ENCODE results near the gene XYLT1. TPM values are rescaled to one million over a fixed set of nuclear protein-coding genes. Genes with fewer than 3 reads are reported as not detected.

The XYLT1 gene
- total RNA-seq, 2 donors from 2014 or later, result 26.4 to 41.9 TPM

- Mint-ChIP-seq H3K9me3 (no peaks in the 10 kb centered on the region), H3K27me3 (no peaks in the 10 kb centered on the region), H3K27ac (peak overlapping the region in 1 of 2 donors; percentile 38), H3K36me3 (peaks cover 25% of the 10 kb centered on the region), H3K4me3 (no peak overlapping the region), H3K4me1 (ENCODE audit: low read depth in 2 of 2) (peaks cover 18 to 25% of the 10 kb centered on the region in 2 donors)
- DNase-seq (ENCODE audit: low spot score) (no peak), ATAC-seq (peak; percentile 40 to 75)
Measured at GRCh38 chr16:17134586-17134985, 336.2 kb downstream of the XYLT1 start.

GRCh38 chr16:17133851-17134250 lies 336.9 kb downstream of the XYLT1 start:
- ATAC-seq (no peak), DNase-seq (ENCODE audit: low spot score) (no peak)
- no peaks in the 10 kb centered on the region for H3K9me3 Mint-ChIP-seq
- no peaks in the 10 kb centered on the region for H3K27me3 Mint-ChIP-seq
- peaks cover 18 to 25% of the 10 kb centered on the region in 2 donors for H3K4me1 Mint-ChIP-seq (ENCODE audit: low read depth in 2 of 2)
- peak overlapping the region in 1 of 2 donors; percentile 38 for H3K27ac Mint-ChIP-seq
- H3K36me3 Mint-ChIP-seq, result peaks cover 25% of the 10 kb centered on the region
- H3K4me3 Mint-ChIP-seq, result no peak overlapping the region

- H3K9me3 Mint-ChIP-seq, result no peaks in the 10 kb centered on the region
- no peak overlapping the region for H3K4me3 Mint-ChIP-seq
- ATAC-seq (no peak), DNase-seq (ENCODE audit: low spot score) (no peak)
- H3K27ac Mint-ChIP-seq, result no peak overlapping the region
- peaks cover 27% of the 10 kb centered on the region for H3K36me3 Mint-ChIP-seq
- no peaks in the 10 kb centered on the region for H3K27me3 Mint-ChIP-seq
- peaks cover 18 to 21% of the 10 kb centered on the region in 2 donors for H3K4me1 Mint-ChIP-seq (ENCODE audit: low read depth in 2 of 2)
Measured at GRCh38 chr16:17131351-17131750, 339.4 kb downstream of the XYLT1 start.

GRCh38 chr16:17130733-17131132 lies 340.0 kb downstream of the XYLT1 start:
- Mint-ChIP-seq H3K36me3 (peaks cover 27% of the 10 kb centered on the region), H3K9me3 (no peaks in the 10 kb centered on the region), H3K27me3 (no peaks in the 10 kb centered on the region), H3K4me1 (ENCODE audit: low read depth in 2 of 2) (peaks cover 18 to 19% of the 10 kb centered on the region in 2 donors), H3K4me3 (no peak overlapping the region), H3K27ac (no peak overlapping the region)
- no peak for DNase-seq (ENCODE audit: low spot score)
- no peak for ATAC-seq

GRCh38 chr16:17129971-17130370 lies 340.8 kb downstream of the XYLT1 start:
- Mint-ChIP-seq H3K4me3 (no peak overlapping the region), H3K36me3 (peaks cover 35% of the 10 kb centered on the region), H3K4me1 (ENCODE audit: low read depth in 2 of 2) (peaks cover 18 to 19% of the 10 kb centered on the region in 2 donors), H3K27me3 (no peaks in the 10 kb centered on the region), H3K9me3 (no peaks in the 10 kb centered on the region), H3K27ac (no peak overlapping the region)
- ATAC-seq (no peak), DNase-seq (ENCODE audit: low spot score) (no peak)

- Mint-ChIP-seq H3K4me3 (no peak overlapping the region), H3K4me1 (ENCODE audit: low read depth in 2 of 2) (peaks cover 8 to 10% of the 10 kb centered on the region in 2 donors), H3K9me3 (no peaks in the 10 kb centered on the region), H3K27ac (no peak overlapping the region), H3K36me3 (peaks cover 46% of the 10 kb centered on the region), H3K27me3 (no peaks in the 10 kb centered on the region)
- ATAC-seq (no peak), DNase-seq (ENCODE audit: low spot score) (no peak)
Measured at GRCh38 chr16:17128791-17129190, 342.0 kb downstream of the XYLT1 start.

- Mint-ChIP-seq H3K9me3 (no peaks in the 10 kb centered on the region), H3K4me3 (no peak overlapping the region), H3K36me3 (peaks cover 31% of the 10 kb centered on the region), H3K27me3 (no peaks in the 10 kb centered on the region), H3K4me1 (ENCODE audit: low read depth in 2 of 2) (peaks cover 7% of the 10 kb centered on the region in 2 donors), H3K27ac (no peak overlapping the region)
- ATAC-seq (no peak), DNase-seq (ENCODE audit: low spot score) (no peak)
Measured at GRCh38 chr16:17126156-17126555, 344.6 kb downstream of the XYLT1 start.

GRCh38 chr16:17125671-17126070 lies 345.1 kb downstream of the XYLT1 start:
- DNase-seq (ENCODE audit: low spot score), result no peak
- ATAC-seq, result no peak
- Mint-ChIP-seq H3K4me3 (no peak overlapping the region), H3K27ac (no peak overlapping the region), H3K9me3 (no peaks in the 10 kb centered on the region), H3K27me3 (no peaks in the 10 kb centered on the region), H3K4me1 (ENCODE audit: low read depth in 2 of 2) (peaks cover 2% of the 10 kb centered on the region in 2 donors), H3K36me3 (peaks cover 31% of the 10 kb centered on the region)

- no peak for DNase-seq (ENCODE audit: low spot score)
- Mint-ChIP-seq H3K36me3 (peaks cover 4% of the 10 kb centered on the region), H3K27ac (peak overlapping the region in 1 of 2 donors; percentile 1), H3K9me3 (no peaks in the 10 kb centered on the region), H3K4me3 (no peak overlapping the region), H3K27me3 (no peaks in the 10 kb centered on the region), H3K4me1 (ENCODE audit: low read depth in 2 of 2) (peaks cover 8 to 18% of the 10 kb centered on the region in 2 donors)
- ATAC-seq, result no peak
Measured at GRCh38 chr16:17117906-17118577, 352.7 kb downstream of the XYLT1 start.

- DNase-seq (ENCODE audit: low spot score) (no peak), ATAC-seq (peak in 1 of 2 donors; percentile 69)
- Mint-ChIP-seq H3K36me3 (peaks cover 4% of the 10 kb centered on the region), H3K4me1 (ENCODE audit: low read depth in 2 of 2) (peaks cover 8 to 19% of the 10 kb centered on the region in 2 donors), H3K4me3 (no peak overlapping the region), H3K9me3 (no peaks in the 10 kb centered on the region), H3K27me3 (no peaks in the 10 kb centered on the region), H3K27ac (peak overlapping the region in 1 of 2 donors; percentile 42)
Measured at GRCh38 chr16:17116595-17117322, 354.0 kb downstream of the XYLT1 start.

GRCh38 chr16:17109413-17109812 lies 361.3 kb downstream of the XYLT1 start:
- no peaks in the 10 kb centered on the region for H3K27me3 Mint-ChIP-seq

GRCh38 chr16:17108596-17108995 lies 362.2 kb downstream of the XYLT1 start:
- peak in 1 of 2 donors; percentile 8 for ATAC-seq
- Mint-ChIP-seq H3K27ac (no peak overlapping the region), H3K36me3 (no peaks in the 10 kb centered on the region), H3K4me1 (ENCODE audit: low read depth in 2 of 2) (peaks cover 0 to 32% of the 10 kb centered on the region in 2 donors), H3K9me3 (no peaks in the 10 kb centered on the region), H3K4me3 (no peak overlapping the region), H3K27me3 (no peaks in the 10 kb centered on the region)
- DNase-seq (ENCODE audit: low spot score), result no peak

More at GRCh38 chr16:17109413-17109812, 361.3 kb downstream of the XYLT1 start:
- H3K9me3 Mint-ChIP-seq, result no peaks in the 10 kb centered on the region
- peaks cover 0 to 28% of the 10 kb centered on the region in 2 donors for H3K4me1 Mint-ChIP-seq (ENCODE audit: low read depth in 2 of 2)
- DNase-seq (ENCODE audit: low spot score), result no peak
- no peaks in the 10 kb centered on the region for H3K36me3 Mint-ChIP-seq
- no peak for ATAC-seq
- H3K27ac Mint-ChIP-seq, result peak overlapping the region in 1 of 2 donors; percentile 18
- no peak overlapping the region for H3K4me3 Mint-ChIP-seq

GRCh38 chr16:17107450-17107849 lies 363.3 kb downstream of the XYLT1 start:
- ATAC-seq (no peak), DNase-seq (ENCODE audit: low spot score) (no peak)
- H3K4me3 Mint-ChIP-seq, result no peak overlapping the region
- H3K27ac Mint-ChIP-seq, result peak overlapping the region in 1 of 2 donors; percentile 9
- peaks cover 0 to 36% of the 10 kb centered on the region in 2 donors for H3K4me1 Mint-ChIP-seq (ENCODE audit: low read depth in 2 of 2)
- no peaks in the 10 kb centered on the region for H3K36me3 Mint-ChIP-seq
- H3K9me3 Mint-ChIP-seq, result no peaks in the 10 kb centered on the region
- no peaks in the 10 kb centered on the region for H3K27me3 Mint-ChIP-seq

GRCh38 chr16:17106243-17106791 lies 364.4 kb downstream of the XYLT1 start:
- DNase-seq (ENCODE audit: low spot score), result peak; percentile 71
- ATAC-seq, result peak in 1 of 2 donors; percentile 78
- H3K27ac Mint-ChIP-seq, result peak overlapping the region in 1 of 2 donors; percentile 39
- H3K36me3 Mint-ChIP-seq, result no peaks in the 10 kb centered on the region
- no peak overlapping the region for H3K4me3 Mint-ChIP-seq
- H3K9me3 Mint-ChIP-seq, result no peaks in the 10 kb centered on the region
- H3K27me3 Mint-ChIP-seq, result no peaks in the 10 kb centered on the region
- peaks cover 0 to 32% of the 10 kb centered on the region in 2 donors for H3K4me1 Mint-ChIP-seq (ENCODE audit: low read depth in 2 of 2)

Data from natural killer cell treated with Interleukin-12 subunit alpha and Interleukin-12 subunit beta and Interleukin-15 and Interleukin-18, amount 100 ng/mL, for 72 hours (primary cell).